Mesenchymal stem cell (in vitro differentiated cells and primary cell): ENCODE measurements around the gene XPR1.
"Not testable (repeated sequence)": the region's sequence is repeated elsewhere in the genome, so short reads cannot be mapped to it uniquely, and the experiment has no call there.

Source experiments
- DNase-seq: peaks from one replicate; pipeline ENCODE4 v3.0.0-alpha.2; 2013
- H2AFZ ChIP-seq: one replicate; pipeline ENCODE4 v1.6.1; 2013; ENCODE audit warnings: low read depth, mild to moderate bottlenecking, control low read depth, inconsistent platforms, low read length, moderate library complexity
- H2AK5ac ChIP-seq: 2 replicates; pipeline ENCODE4 v1.6.1; 2013; ENCODE audit warnings: low read length, moderate library complexity, mild to moderate bottlenecking, inconsistent platforms; ENCODE audit not compliant: severe bottlenecking
- H2BK120ac ChIP-seq: one replicate; pipeline ENCODE4 v1.6.1; 2013; ENCODE audit warnings: low read depth, mild to moderate bottlenecking, inconsistent platforms, low read length, moderate library complexity
- H2BK12ac ChIP-seq, 2 experiments: one replicate each; pipeline ENCODE4 v1.6.1; 2013; ENCODE audit warnings: inconsistent platforms in 2 of 2, low read length in 2 of 2, mild to moderate bottlenecking in 2 of 2, moderate library complexity in 2 of 2, control low read depth in 1 of 2
- H2BK15ac ChIP-seq: one replicate; pipeline ENCODE4 v1.6.1; 2013; ENCODE audit warnings: mild to moderate bottlenecking, low read depth, inconsistent platforms; ENCODE audit not compliant: poor library complexity, severe bottlenecking
- H2BK5ac ChIP-seq: 2 replicates; pipeline ENCODE4 v1.6.1; 2013; ENCODE audit warnings: low read depth, mild to moderate bottlenecking, low read length, control low read depth, inconsistent platforms; ENCODE audit not compliant: poor library complexity, severe bottlenecking
- H3K14ac ChIP-seq, 2 experiments: one replicate each; pipeline ENCODE4 v1.6.1; 2013; ENCODE audit warnings: inconsistent platforms in 2 of 2, low read length in 2 of 2, control low read depth in 1 of 2, mild to moderate bottlenecking in 1 of 2, moderate library complexity in 1 of 2
- H3K18ac ChIP-seq, 2 experiments: one replicate each; pipeline ENCODE4 v1.6.1; 2013; ENCODE audit warnings: inconsistent platforms in 2 of 2, low read length in 2 of 2, control low read depth in 1 of 2, low read depth in 1 of 2, mild to moderate bottlenecking in 1 of 2
- H3K23ac ChIP-seq, 2 experiments: one replicate each; pipeline ENCODE4 v1.6.1; 2013; ENCODE audit warnings: inconsistent platforms in 2 of 2, low read length in 2 of 2, mild to moderate bottlenecking in 2 of 2, moderate library complexity in 2 of 2, control low read depth in 1 of 2
- H3K27ac ChIP-seq: 2 replicates; pipeline ENCODE4 v1.5.1; 2013; ENCODE audit warnings: mild to moderate bottlenecking, moderate library complexity, low read length, control low read depth, inconsistent platforms; ENCODE audit not compliant: poor library complexity, severe bottlenecking
- H3K27me3 ChIP-seq, 2 experiments: 2 replicates each; pipeline versions ENCODE4 v1.6.1 to v1.7.0; 2013; ENCODE audit warnings: low read length in 2 of 2, mild to moderate bottlenecking in 2 of 2, moderate library complexity in 2 of 2, control low read depth in 1 of 2, inconsistent platforms in 1 of 2; ENCODE audit not compliant: control insufficient read depth in 1 of 2, insufficient read depth in 1 of 2
- H3K36me3 ChIP-seq, 2 experiments: 2 replicates each; pipeline versions ENCODE4 v1.6.1 to v1.7.0; 2013; ENCODE audit warnings: low read length in 2 of 2, control low read depth in 1 of 2, inconsistent platforms in 1 of 2, low read depth in 1 of 2, mild to moderate bottlenecking in 1 of 2; ENCODE audit not compliant: insufficient read depth in 2 of 2, control insufficient read depth in 1 of 2
- H3K4ac ChIP-seq, 2 experiments: one replicate each; pipeline ENCODE4 v1.6.1; 2013; ENCODE audit warnings: inconsistent platforms in 2 of 2, low read length in 2 of 2, mild to moderate bottlenecking in 2 of 2, moderate library complexity in 2 of 2, control low read depth in 1 of 2, low read depth in 1 of 2
- H3K4me1 ChIP-seq: 2 replicates; pipeline ENCODE4 v1.6.1; 2013; ENCODE audit warnings: low read depth, low read length, control low read depth; ENCODE audit not compliant: control insufficient read depth, insufficient read depth
- H3K4me2 ChIP-seq: 2 replicates; pipeline ENCODE4 v1.6.1; 2013; ENCODE audit warnings: low read length, mild to moderate bottlenecking, inconsistent platforms; ENCODE audit not compliant: poor library complexity, severe bottlenecking
- H3K4me3 ChIP-seq, 2 experiments: 2 replicates each; pipeline versions ENCODE4 v1.5.1 to v1.7.0; 2013; ENCODE audit warnings: low read length in 2 of 2, mild to moderate bottlenecking in 2 of 2, control low read depth in 1 of 2, low read depth in 1 of 2; ENCODE audit not compliant: insufficient read depth in 1 of 2
- H3K79me1 ChIP-seq: replicated peaks from 2 replicates; pipeline ENCODE4 v1.6.1; 2013; ENCODE audit warnings: mild to moderate bottlenecking, control low read depth, low read length, inconsistent platforms; ENCODE audit not compliant: poor library complexity, severe bottlenecking
- H3K9ac ChIP-seq: 2 replicates; pipeline ENCODE4 v1.7.0; 2013; ENCODE audit warnings: mild to moderate bottlenecking, low read length, moderate library complexity
- H3K9me3 ChIP-seq: 2 replicates; pipeline ENCODE4 v1.7.0; 2013; ENCODE audit warnings: mild to moderate bottlenecking, low read length; ENCODE audit not compliant: control insufficient read depth
- H4K8ac ChIP-seq: one replicate; pipeline ENCODE4 v1.6.1; 2013; ENCODE audit warnings: inconsistent platforms, mild to moderate bottlenecking, low read length, moderate library complexity
- H4K91ac ChIP-seq: one replicate; pipeline ENCODE4 v1.6.1; 2013; ENCODE audit warnings: mild to moderate bottlenecking, low read length, inconsistent platforms
- WGBS: methylation state at CpG from one replicate; pipeline ENCODE4 v1.1.7; 2013; ENCODE audit warnings: mixed read lengths; 5-methylcytosine and 5-hydroxymethylcytosine counted together

The XPR1 gene

DNA sequence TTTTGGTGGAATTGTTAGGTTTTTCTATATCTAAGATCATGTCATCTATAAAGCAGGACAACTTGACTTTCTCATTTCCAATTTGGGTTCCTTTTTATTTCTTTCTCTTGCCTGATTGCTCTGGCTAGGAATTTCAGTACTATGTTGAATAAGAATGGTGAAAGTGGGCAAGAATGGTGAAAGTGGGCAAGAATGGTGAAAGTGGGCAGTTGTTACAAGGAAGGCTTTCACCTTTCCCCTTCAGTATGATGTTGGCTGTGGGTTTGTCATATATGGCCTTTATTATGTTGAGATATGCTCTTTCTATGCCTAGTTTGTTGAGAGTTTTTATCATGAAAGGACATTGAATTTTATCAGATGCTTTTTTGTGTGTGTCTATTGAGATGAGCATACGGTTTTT is 64.5 kb downstream of the XPR1 start:
- no peak overlapping the region for H3K4ac ChIP-seq
- no peak overlapping the region for H2AK5ac ChIP-seq
- H2AFZ ChIP-seq: no peak overlapping the region
- no peak overlapping the region for H3K18ac ChIP-seq
- no peak overlapping the region for H3K9ac ChIP-seq
- no peak overlapping the region for H3K4me3 ChIP-seq
- no peak overlapping the region for H2BK5ac ChIP-seq
- H3K4me2 ChIP-seq: no peak overlapping the region
- H3K27ac ChIP-seq: no peak overlapping the region
- no peak for DNase-seq
- peaks cover 5% of the 10 kb centered on the region for H3K79me1 ChIP-seq
- peaks cover 24% of the 10 kb centered on the region for H3K9me3 ChIP-seq
- 97% methylated on average over 1 of the region's 1 CpG for WGBS
- H2BK12ac ChIP-seq: no peak overlapping the region
- H4K8ac ChIP-seq: no peak overlapping the region
- no peak overlapping the region for H4K91ac ChIP-seq
- H3K14ac ChIP-seq: no peak overlapping the region
- no peak overlapping the region for H2BK120ac ChIP-seq
- H3K27me3 ChIP-seq: no peaks in the 10 kb centered on the region
- no peak overlapping the region for H3K23ac ChIP-seq
- no peak overlapping the region for H2BK15ac ChIP-seq
- H3K4me1 ChIP-seq: no peaks in the 10 kb centered on the region
- H3K36me3 ChIP-seq: no peaks in the 10 kb centered on the region

DNA sequence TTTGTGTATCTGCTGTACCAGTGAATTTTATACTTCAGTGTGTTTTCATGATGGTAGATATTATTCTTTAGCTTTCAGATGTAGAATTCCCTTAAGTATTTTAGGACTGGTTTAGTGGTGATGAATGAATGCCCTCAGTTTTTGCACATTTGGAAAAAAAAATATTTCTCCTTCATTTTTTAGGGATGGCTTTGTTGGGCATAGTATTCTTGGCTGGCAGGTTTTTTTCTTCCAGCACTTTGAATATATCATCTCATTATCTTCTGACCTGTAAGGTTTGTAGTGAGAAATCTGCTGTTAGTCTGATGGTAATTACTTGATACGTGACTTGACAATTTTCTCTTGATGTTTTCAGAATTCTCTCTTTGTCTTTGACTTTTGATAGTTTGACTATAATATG is 66.8 kb downstream of the XPR1 start:
- Histone ChIP-seq H3K9ac (no peak overlapping the region), H2BK12ac (no peak overlapping the region)
- WGBS: 100% methylated on average over 1 of the region's 1 CpG

DNA sequence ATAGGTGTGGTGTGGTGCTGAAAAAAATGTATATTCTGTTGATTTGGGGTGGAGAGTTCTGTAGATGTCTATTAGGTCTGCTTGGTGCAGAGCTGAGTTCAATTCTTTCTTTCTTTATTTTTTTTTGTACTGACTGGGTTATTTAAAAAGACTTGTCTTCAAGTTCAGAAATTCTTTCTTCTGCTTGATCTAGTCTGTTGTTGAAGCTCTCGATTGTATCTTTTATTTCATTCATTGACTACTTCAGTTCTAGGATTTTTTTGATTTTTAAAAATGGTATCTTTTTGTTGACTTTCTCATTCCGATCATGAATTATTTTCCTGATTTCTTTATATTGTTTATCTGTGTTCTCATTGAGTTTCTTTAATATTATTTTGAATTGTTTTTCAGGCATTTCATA is 70.6 kb downstream of the XPR1 start:
- H3K4me3 ChIP-seq, H3K9ac ChIP-seq, DNase-seq, H2BK15ac ChIP-seq, H3K27me3 ChIP-seq, H2BK5ac ChIP-seq, H3K79me1 ChIP-seq, H2AK5ac ChIP-seq, H2BK12ac ChIP-seq, H2AFZ ChIP-seq, H3K18ac ChIP-seq, H2BK120ac ChIP-seq, H3K23ac ChIP-seq, H3K14ac ChIP-seq, H3K27ac ChIP-seq, H3K4ac ChIP-seq, H4K8ac ChIP-seq, H3K4me1 ChIP-seq, H3K36me3 ChIP-seq, H4K91ac ChIP-seq, H3K4me2 ChIP-seq: not testable (repeated sequence)
- WGBS: no CpG with 5 or more reads among the region's 2 CpGs
- peaks cover 25% of the 10 kb centered on the region for H3K9me3 ChIP-seq

More for the DNA sequence above, 66.8 kb downstream of the XPR1 start:
- H3K4ac ChIP-seq: no peak overlapping the region
- no peak overlapping the region for H2AFZ ChIP-seq
- no peak overlapping the region for H2BK15ac ChIP-seq
- no peak overlapping the region for H4K91ac ChIP-seq
- peaks cover 9% of the 10 kb centered on the region for H3K79me1 ChIP-seq
- H2AK5ac ChIP-seq: no peak overlapping the region
- no peaks in the 10 kb centered on the region for H3K36me3 ChIP-seq
- no peak overlapping the region for H4K8ac ChIP-seq
- H3K4me2 ChIP-seq: no peak overlapping the region
- no peak overlapping the region for H2BK5ac ChIP-seq
- no peaks in the 10 kb centered on the region for H3K27me3 ChIP-seq
- H3K14ac ChIP-seq: no peak overlapping the region
- DNase-seq: no peak
- no peaks in the 10 kb centered on the region for H3K4me1 ChIP-seq
- H2BK120ac ChIP-seq: no peak overlapping the region
- H3K4me3 ChIP-seq: no peak overlapping the region
- no peak overlapping the region for H3K23ac ChIP-seq
- no peak overlapping the region for H3K27ac ChIP-seq
- H3K18ac ChIP-seq: no peak overlapping the region
- H3K9me3 ChIP-seq: peaks cover 32% of the 10 kb centered on the region

DNA sequence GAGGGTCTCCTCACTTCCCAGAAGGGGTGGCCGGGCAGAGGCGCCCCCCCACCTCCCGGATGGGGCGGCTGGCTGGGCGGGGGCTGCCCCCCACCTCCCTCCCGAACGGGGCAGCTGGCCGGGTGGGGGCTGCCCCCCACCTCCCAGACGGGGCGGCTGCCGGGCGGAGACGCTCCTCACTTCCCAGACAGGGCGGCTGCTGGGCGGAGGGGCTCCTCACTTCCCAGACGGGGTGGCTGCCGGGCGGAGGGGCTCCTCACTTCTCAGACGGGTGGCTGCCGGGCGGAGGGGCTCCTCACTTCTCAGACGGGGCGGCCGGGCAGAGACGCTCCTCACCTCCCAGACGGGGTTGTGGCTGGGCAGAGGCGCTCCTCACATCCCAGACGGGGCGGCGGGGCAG is 78.9 kb downstream of the XPR1 start:
- H3K4me3 ChIP-seq, H4K91ac ChIP-seq, H3K4ac ChIP-seq, H3K4me1 ChIP-seq, H3K9ac ChIP-seq, H2AK5ac ChIP-seq, H2BK12ac ChIP-seq, H3K14ac ChIP-seq, H4K8ac ChIP-seq, H3K27me3 ChIP-seq, H3K9me3 ChIP-seq, H3K18ac ChIP-seq, H2BK5ac ChIP-seq, H2AFZ ChIP-seq, DNase-seq, H3K36me3 ChIP-seq, H3K23ac ChIP-seq, H3K27ac ChIP-seq, H2BK120ac ChIP-seq, H3K4me2 ChIP-seq, H2BK15ac ChIP-seq: not testable (repeated sequence)
- WGBS: 99% methylated on average over 23 of the region's 30 CpGs
- H3K79me1 ChIP-seq: peaks cover 11% of the 10 kb centered on the region
